ENCODE measurements around the gene AGAP9.
"Not testable (repeated sequence)": the region's sequence is repeated elsewhere in the genome, so short reads cannot be mapped to it uniquely, and the experiment has no call there.

AGAP9 gene

DNA sequence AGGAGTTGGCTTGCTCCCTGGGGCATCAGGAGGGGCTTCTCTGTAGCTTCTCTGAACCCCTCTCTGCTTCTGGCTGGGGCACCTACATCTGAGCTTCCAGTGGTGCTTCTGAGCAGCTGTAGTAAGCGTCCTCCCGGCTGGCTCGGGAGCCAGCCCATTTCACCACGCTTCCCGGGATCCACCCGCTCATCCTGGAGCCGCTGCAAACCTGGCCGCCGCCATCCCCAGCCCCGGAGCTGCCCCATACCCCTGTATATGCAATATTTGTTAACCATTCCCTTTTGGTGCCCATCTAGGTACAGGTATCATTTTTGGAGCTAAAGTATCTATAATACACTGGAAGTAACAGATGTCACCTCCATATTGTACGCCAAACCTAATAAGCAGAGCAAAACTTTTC is 38.7 kb downstream of the AGAP9 start:
- DNase-seq, result not testable (repeated sequence)

DNA sequence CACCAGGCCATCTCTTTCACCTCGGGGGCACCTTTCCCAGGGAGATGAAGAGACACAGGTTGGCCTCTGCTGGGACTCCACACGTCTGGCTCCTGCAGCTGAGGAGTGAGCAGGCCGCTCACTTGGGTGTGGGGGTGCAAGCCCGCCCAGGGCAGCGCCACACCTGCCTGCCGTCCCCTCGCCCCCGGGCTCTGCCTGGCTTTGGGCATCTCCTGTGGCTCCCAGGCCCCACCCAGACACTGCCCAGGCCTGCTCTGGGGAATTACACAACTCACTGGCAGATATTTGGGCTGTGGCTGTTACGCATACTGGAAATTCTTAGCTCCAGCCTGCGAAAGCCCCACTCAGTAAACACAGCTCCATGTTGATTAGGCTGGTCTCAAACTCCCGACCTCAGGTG is 39.5 kb downstream of the AGAP9 start, which contains the start of gene ANXA8:
Gene ANXA8, minus strand, starts transcription at position 193 of the 400 bp plus-strand sequence. Its CDS starts 182 bp downstream, at position 11.
- DNase-seq, result not testable (repeated sequence)

DNA sequence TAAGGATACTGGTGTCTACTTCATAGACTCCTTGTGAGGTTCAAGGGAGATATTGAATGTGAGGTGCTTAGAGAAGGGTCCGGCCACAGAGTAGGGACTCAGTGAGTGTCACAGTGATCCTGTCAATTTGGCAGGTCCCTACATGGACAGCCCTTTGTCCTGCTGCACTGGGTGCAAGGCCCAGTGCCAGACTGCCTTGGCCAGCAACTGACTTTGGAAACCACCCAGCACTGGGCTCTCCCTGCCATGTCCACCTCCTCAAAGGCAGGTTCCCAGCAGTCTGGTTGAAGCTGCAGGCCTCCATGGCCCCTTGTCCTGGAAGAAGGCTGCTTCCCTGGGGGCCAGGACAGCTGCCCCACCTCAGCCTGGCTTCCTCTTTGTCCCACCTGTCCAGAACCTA is 41.1 kb downstream of the AGAP9 start:
- not testable (repeated sequence) for DNase-seq

- not testable (repeated sequence) for DNase-seq
Measured at GRCh38 chr10:47481768-47482181, 41.7 kb downstream of the AGAP9 start.

GRCh38 chr10:47481182-47481766 is 42.2 kb downstream of the AGAP9 start:
- DNase-seq, result not testable (repeated sequence)

DNA sequence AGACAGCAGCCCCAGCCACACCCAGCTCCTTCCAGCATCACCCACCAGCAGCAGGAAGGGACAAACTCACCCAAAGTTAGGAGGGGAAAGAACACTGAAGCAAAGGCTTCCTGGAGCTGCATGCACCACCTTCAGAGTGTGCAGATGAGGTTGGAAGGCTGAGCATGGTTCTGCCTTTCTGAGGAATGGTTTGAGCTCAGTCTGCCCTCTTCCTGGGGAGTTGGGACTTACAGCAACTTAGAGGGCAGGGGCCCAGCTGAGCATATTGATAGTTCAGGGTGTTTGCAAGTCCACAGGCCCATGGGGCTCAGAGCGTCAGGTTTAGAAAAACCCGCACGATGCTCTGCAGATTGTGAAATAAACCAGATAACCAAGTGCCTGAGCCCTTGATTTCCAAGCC is 43.3 kb downstream of the AGAP9 start:
- not testable (repeated sequence) for DNase-seq

DNA sequence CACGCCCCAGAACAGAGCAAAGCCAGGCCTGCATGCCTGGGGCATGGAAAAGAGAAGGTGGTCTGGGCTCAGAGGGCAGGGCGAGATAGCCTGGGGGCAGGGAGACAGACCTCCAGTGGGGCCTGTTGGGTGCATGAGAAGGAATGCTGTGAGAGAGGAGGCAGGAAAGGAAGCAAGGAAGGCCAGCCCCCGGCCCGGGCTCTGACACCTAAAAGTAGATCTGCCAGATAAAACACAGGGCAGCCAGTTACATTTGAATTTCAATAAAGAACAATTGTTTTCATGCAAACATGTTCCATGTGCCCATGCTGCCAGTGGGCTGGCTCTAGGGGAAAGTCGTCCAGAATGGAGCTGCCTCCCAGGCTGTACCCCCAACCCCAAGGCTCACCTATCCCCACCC is 45.3 kb downstream of the AGAP9 start:
- not testable (repeated sequence) for DNase-seq

- DNase-seq, result not testable (repeated sequence)
Measured at GRCh38 chr10:47477078-47477477, 46.4 kb downstream of the AGAP9 start.

- DNase-seq, result not testable (repeated sequence)
Measured at GRCh38 chr10:47475101-47475500, 48.3 kb downstream of the AGAP9 start.

GRCh38 chr10:47473516-47473915 is 49.9 kb downstream of the AGAP9 start:
- DNase-seq, result not testable (repeated sequence)

DNA sequence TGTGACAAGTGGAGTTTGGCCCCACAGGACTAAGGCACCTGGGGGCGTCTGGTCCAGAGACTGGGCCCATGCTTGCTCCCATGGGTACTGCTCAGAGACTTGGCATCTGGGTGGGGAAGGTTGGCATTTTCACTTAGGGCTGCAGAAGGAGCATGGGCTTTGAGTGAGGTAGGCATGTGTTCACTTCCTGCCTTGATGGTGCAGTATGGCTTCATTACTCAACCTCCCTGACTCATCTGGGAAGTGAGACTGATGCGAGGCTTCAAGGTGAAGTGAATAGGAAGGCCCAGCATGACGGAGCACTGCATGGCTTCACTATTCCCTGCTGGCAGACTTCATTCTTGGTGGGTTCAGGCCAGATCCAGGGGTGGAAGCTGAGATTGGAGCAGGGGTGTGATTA is 50.8 kb downstream of the AGAP9 start:
- DNase-seq, result not testable (repeated sequence)

- DNase-seq, result not testable (repeated sequence)
Measured at GRCh38 chr10:47472072-47472471, 51.4 kb downstream of the AGAP9 start.

GRCh38 chr10:47468731-47469528 is 54.5 kb downstream of the AGAP9 start:
- not testable (repeated sequence) for DNase-seq

DNA sequence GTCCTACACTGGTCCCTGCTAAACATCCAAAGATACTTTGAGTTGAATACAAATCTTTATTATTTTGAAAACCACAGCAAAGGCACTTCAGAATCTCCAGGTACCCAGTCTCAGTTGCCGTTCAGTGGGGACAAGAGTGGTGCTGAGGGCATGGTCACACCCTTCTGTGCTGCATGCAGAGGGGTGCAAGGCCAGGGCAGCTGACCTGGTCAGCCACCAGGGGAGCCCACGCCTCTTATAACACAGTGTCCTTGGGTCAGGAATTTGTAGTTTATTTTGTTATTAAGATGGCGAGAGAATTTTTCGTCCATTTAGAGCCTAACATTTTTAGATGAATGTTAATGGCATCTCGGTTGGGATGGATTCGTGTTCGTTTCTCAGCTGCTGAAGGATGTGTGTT is 55.5 kb downstream of the AGAP9 start:
- DNase-seq, result not testable (repeated sequence)

DNA sequence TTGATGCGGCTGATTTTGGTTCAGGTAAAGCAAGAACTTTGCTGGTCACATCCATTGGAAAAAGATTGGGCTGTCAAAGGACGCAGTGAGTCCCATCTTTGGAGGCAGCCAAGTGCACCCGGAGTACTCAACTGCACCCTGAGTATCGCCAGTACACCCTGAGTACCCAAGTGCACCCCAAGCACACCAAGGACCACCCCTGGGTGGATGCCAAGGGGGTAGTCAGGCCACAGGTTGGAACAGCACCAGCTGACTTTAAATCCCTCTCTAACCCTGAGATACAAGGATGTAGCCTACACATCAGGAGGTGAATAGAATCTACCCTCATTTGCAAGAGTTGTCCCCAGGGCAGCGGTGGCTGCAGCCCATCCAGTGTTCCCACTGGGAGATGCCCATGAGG is 56.0 kb downstream of the AGAP9 start:
- DNase-seq, result not testable (repeated sequence)

DNA sequence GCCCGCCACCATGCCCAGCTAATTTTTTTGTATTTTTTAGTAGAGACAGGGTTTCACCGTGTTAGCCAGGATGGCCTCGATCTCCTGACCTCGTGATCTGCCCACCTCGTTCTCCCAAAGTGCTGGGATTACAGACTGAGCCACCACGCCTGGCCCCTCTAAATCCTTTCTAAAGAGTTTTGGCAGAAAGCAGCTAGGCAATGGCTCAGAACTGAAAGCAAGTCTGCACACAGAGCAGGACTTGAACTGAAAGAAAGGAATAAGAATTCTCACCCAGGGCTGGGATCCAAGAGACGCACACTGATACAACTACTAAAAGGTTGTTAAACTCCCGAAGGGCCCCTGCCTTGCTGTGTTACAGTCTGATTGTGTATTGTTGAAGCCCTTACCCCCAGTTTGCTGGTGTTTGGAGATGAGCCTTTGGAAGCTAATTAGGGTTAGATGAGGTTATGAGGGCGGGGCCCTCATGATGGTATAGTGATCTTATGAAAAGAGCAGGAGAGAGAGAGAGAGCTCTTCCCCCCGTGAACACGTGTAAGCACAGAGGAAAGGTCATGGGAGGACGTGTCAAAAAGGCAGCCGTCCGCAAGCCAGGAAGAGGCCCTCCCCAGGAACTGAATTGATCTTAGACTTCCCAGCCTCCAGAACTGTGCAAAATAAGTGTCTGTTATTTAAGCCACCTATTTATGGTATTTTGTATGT is 58.1 kb downstream of the AGAP9 start:
- DNase-seq, result not testable (repeated sequence)

DNA sequence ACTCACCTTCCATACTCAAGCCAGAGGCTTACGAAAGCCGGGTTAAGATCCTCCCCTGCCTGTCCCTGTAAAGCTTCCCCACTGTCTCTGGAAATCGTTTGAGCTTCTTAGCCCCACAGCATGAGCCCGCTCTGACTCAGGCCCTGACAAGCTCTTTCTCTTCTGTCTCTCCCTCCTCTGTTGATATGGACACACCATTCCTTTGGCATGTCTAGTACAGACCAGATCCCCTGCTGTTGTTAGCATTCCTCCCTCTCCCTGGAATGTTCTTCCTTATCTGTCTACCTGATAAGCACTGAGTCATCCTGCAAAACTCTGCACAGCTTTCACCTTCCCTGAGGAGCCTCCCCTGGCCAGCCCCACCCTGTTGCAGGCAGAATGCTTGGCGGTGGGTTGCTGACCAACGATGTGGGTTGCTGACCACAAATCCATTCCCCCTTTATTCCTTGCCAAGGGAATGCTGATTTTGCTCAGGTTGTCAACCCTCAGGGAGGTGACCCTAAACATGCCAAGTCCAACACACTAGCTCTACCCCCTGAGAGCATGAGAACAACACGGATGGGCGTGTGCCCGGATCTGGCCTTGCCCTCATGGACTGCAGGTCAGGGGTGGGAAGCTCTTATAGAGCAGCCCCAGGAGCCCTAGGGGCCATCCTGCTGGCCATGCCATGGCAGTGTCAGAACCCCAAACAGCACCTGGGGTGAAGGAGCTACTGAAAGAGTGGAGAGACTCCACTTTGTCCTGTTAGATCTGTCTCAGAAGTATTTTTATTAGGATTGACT is 60.7 kb downstream of the AGAP9 start:
- not testable (repeated sequence) for DNase-seq

DNA sequence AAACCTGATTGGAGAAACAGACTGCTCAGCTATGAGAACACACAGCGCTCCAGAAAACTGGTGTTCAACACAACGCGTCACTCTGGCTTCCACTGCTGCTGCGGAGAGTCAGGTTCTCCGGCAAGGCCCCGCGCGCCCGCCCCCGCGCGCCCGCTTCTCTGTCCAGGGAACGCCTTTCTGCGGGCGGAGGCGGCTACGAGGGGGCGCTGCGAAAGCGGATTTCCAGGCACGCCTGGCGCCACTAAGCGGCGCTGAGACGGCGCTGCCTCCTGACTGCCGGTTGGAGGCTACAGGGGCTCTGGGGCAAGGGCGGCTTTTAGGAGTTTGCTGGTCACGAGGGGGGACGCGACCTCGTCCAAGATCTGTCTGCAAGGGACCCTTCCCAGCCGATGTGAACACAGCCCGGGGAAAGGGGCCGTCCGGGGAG is 62.2 kb downstream of the AGAP9 start:
- not testable (repeated sequence) for DNase-seq

- no peak for DNase-seq
Measured at GRCh38 chr10:47458466-47459154, 64.8 kb downstream of the AGAP9 start.

- DNase-seq, result no peak
Measured at GRCh38 chr10:47457826-47458225, 65.6 kb downstream of the AGAP9 start.

DNA sequence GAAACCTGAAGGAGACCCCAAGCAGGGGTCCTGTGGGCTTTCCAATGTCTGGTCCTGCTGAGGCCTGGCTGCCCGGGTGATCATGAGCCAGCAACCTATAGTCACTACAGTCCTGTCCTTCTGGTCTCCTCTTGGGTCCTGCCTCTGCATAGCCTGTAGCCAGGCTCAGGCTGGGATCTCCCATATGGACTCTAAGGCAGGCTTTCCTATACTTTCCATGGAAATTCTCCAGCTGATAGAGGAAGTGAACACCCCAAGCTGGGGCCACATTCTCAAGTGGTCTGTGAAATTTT is 66.0 kb downstream of the AGAP9 start:
- DNase-seq, result no peak

- DNase-seq, result no peak
Measured at GRCh38 chr10:47456794-47457527, 66.5 kb downstream of the AGAP9 start.

All from NCI-H2029 (cell line).